B cell (primary cell): ENCODE measurements around the gene KIF21A. TPM values are rescaled to one million over a fixed set of nuclear protein-coding genes. Genes with fewer than 3 reads are reported as not detected.

Experiments used
- ATAC-seq: fragments of 200-7000 bp; cut with Tn5 transposase; one replicate; pipeline ENCODE4 v1.10.0; 2021; ENCODE audit warnings: low read depth, mild to moderate bottlenecking, moderate number of reproducible peaks, moderate library complexity
- CTCF ChIA-PET: fragments of 350-600 bp; sonication (Branson Sonifier 250); formaldehyde crosslinking; loops from one replicate; lab custom pipeline; 2021; ENCODE audit warnings: antibody characterized with exemption, inconsistent platforms; lab: Charles Lee
- POLR2A ChIA-PET: fragments of 350-600 bp; sonication (Branson Sonifier 250); formaldehyde crosslinking; loops from one replicate; lab custom pipeline; 2021; ENCODE audit warnings: antibody characterized with exemption; lab: Charles Lee
- DNase-seq: peaks from one replicate; pipeline ENCODE4 v3.0.0; 2013
- H2AFZ ChIP-seq: 2 replicates; pipeline ENCODE4 v1.6.1; 2012; ENCODE audit warnings: mild to moderate bottlenecking, low read depth, low read length; ENCODE audit not compliant: insufficient read depth, poor library complexity, severe bottlenecking
- H3K27ac ChIP-seq, 2 donors: 1 replicate in 1 of 2; 2 replicates in 1 of 2; pipeline ENCODE4 v1.5.1; 2012 to 2013; ENCODE audit warnings: low read length in 2 of 2, mild to moderate bottlenecking in 2 of 2, moderate library complexity in 1 of 2
- H3K27me3 ChIP-seq, 4 experiments: fragments of 200-600 bp in 1 of 4; sonication (generic) in 1 of 4; replicated peaks in 1 of 4; 1 replicate in 2 of 4; 2 replicates in 2 of 4; pipeline versions ENCODE4 v1.6.1 to v1.7.0; 2013 to 2016; ENCODE audit warnings: low read length in 3 of 4, mild to moderate bottlenecking in 2 of 4, mixed read lengths in 1 of 4, moderate library complexity in 1 of 4; ENCODE audit not compliant: insufficient read depth in 4 of 4, control insufficient read depth in 3 of 4; ENCODE audit errors: control extremely low read depth in 1 of 4
- H3K36me3 ChIP-seq, 2 experiments: replicated peaks in 1 of 2; 1 replicate in 1 of 2; 2 replicates in 1 of 2; pipeline versions ENCODE4 v1.6.1 to v1.7.1; 2013; ENCODE audit warnings: low read length in 1 of 2; ENCODE audit not compliant: insufficient read depth in 2 of 2, control insufficient read depth in 1 of 2; ENCODE audit errors: control extremely low read depth in 1 of 2, extremely low read depth in 1 of 2
- H3K4me1 ChIP-seq, 2 donors: fragments of 200-600 bp in 1 of 2; sonication (generic) in 1 of 2; 1 replicate in 1 of 2; 2 replicates in 1 of 2; pipeline versions ENCODE4 v1.5.1 to v1.6.1; 2013 to 2017; ENCODE audit warnings: low read length in 2 of 2; ENCODE audit not compliant: control insufficient read depth in 2 of 2, insufficient read depth in 2 of 2
- H3K4me2 ChIP-seq: replicated peaks from 2 replicates; pipeline ENCODE3; 2012; ENCODE audit warnings: mild to moderate bottlenecking, low read depth, low read length; ENCODE audit not compliant: poor library complexity, severe bottlenecking
- H3K4me3 ChIP-seq, 5 experiments: fragments of 200-600 bp in 1 of 5; sonication (generic) in 1 of 5; 1 replicate in 3 of 5; 2 replicates in 2 of 5; pipeline versions ENCODE4 v1.5.1 to v1.7.0; 2011 to 2016; ENCODE audit warnings: low read length in 4 of 5, mild to moderate bottlenecking in 4 of 5, low read depth in 2 of 5, control low read depth in 1 of 5, moderate library complexity in 1 of 5; ENCODE audit not compliant: insufficient read depth in 1 of 5; ENCODE audit errors: control extremely low read depth in 1 of 5, extremely low read depth in 1 of 5
- H3K79me2 ChIP-seq: fragments of 200-600 bp; sonication (generic); one replicate; pipeline ENCODE4 v1.6.0; 2016; ENCODE audit warnings: low read length; ENCODE audit not compliant: control insufficient read depth, insufficient read depth
- H3K9ac ChIP-seq: fragments of 200-600 bp; sonication (generic); 2 replicates; pipeline ENCODE4 v1.6.1; 2017; ENCODE audit warnings: mild to moderate bottlenecking, low read length, moderate library complexity
- H3K9me3 ChIP-seq, 3 donors: one replicate each; pipeline versions ENCODE4 v1.6.1 to v1.7.1; 2013; ENCODE audit warnings: low read length in 2 of 3; ENCODE audit not compliant: control insufficient read depth in 2 of 3, insufficient read depth in 1 of 3; ENCODE audit errors: control extremely low read depth in 1 of 3
- H4K20me1 ChIP-seq: 2 replicates; pipeline ENCODE4 v1.6.0; 2012; ENCODE audit warnings: mild to moderate bottlenecking, low read length; ENCODE audit not compliant: insufficient read depth, control insufficient read depth, poor library complexity, severe bottlenecking
- H3K27ac Mint-ChIP-seq: one replicate; pipeline ENCODE4 v1.8.0; 2021; ENCODE audit warnings: mixed read lengths
- H3K27me3 Mint-ChIP-seq: one replicate; pipeline ENCODE4 v1.8.0; 2021; ENCODE audit warnings: mixed read lengths
- H3K4me1 Mint-ChIP-seq: one replicate; pipeline ENCODE4 v1.8.0; 2021; ENCODE audit warnings: mixed read lengths
- H3K4me3 Mint-ChIP-seq: one replicate; pipeline ENCODE4 v1.8.0; 2021; ENCODE audit warnings: mixed read lengths
- H3K9me3 Mint-ChIP-seq: one replicate; pipeline ENCODE4 v1.8.0; 2022; ENCODE audit warnings: mixed read lengths; ENCODE audit not compliant: insufficient read depth
- CTCF ChIP-seq: fragments of 200-600 bp; IDR thresholded peaks from one replicate; pipeline ENCODE4 v1.8.0; 2022; ENCODE audit warnings: antibody characterized with exemption, mild to moderate bottlenecking
- EZH2 ChIP-seq: IDR thresholded peaks from 2 replicates; pipeline ENCODE4 v1.6.1; 2012; ENCODE audit warnings: borderline replicate concordance, low read depth, mild to moderate bottlenecking, moderate library complexity, low read length; ENCODE audit not compliant: insufficient read depth, poor library complexity, severe bottlenecking
- WGBS: methylation state at CpG from one replicate; pipeline ENCODE4 v1.1.5; 2013; ENCODE audit warnings: missing lambda C conversion rate; ENCODE audit not compliant: insufficient coverage; 5-methylcytosine and 5-hydroxymethylcytosine counted together
- intact Hi-C: fragments of 100-400 bp; cut with micrococcal nuclease; formaldehyde crosslinking; loops from one replicate; pipeline ENCODE4 v1.10.0; 2022
- polyA plus RNA-seq: library from polyadenylated mRNA; depleted of rRNA; stranded (reverse); fragments of >200 nt; gene quantifications from 2 replicates; pipeline ENCODE4 v1.2.3, GENCODE V29; 2012
- total RNA-seq, 2 donors: library from RNA; stranded (reverse); fragments of 120-200 nt in 1 of 2; gene quantifications; 1 replicate in 1 of 2; 2 replicates in 1 of 2; pipeline versions ENCODE4 v1.2.3 to v1.2.4, GENCODE V29; 2013 to 2022

The KIF21A gene
- total and polyA plus RNA-seq, 2 donors (not counting 1 experiment from before 2014, with no cell fraction given) = 0.33 to 2.2 TPM

GRCh38 chr12:39269492-39269891 lies 173.4 kb downstream of the KIF21A start:
- intact Hi-C loops = no loop called here
- H3K4me1 Mint-ChIP-seq = no peaks in the 10 kb centered on the region
- no peak overlapping the region for H3K4me3 Mint-ChIP-seq
- Histone ChIP-seq H3K4me2 (no peak overlapping the region), H2AFZ (no peak overlapping the region), H3K27me3 (no peaks in the 10 kb centered on the region), H3K79me2 (no peaks in the 10 kb centered on the region), H3K9ac (no peak overlapping the region), H3K36me3 (no peaks in the 10 kb centered on the region), H4K20me1 (no peaks in the 10 kb centered on the region), H3K27ac (no peak overlapping the region), H3K4me1 (no peaks in the 10 kb centered on the region), H3K4me3 (no peak overlapping the region), H3K9me3 (no peaks in the 10 kb centered on the region)
- TF ChIP-seq CTCF (no peak), EZH2 (no peak)
- H3K27ac Mint-ChIP-seq = no peak overlapping the region
- DNase-seq = no peak
- H3K9me3 Mint-ChIP-seq = no peaks in the 10 kb centered on the region
- ATAC-seq = no peak
- WGBS = 95% methylated on average over 5 of the region's 5 CpGs
- H3K27me3 Mint-ChIP-seq = peaks cover 2% of the 10 kb centered on the region
- ChIA-PET POLR2A (no interaction called here), CTCF (no interaction called here)

GRCh38 chr12:39267886-39268285 lies 175.0 kb downstream of the KIF21A start:
- Histone ChIP-seq H3K36me3 (no peaks in the 10 kb centered on the region), H3K4me2 (no peak overlapping the region), H3K79me2 (no peaks in the 10 kb centered on the region), H4K20me1 (no peaks in the 10 kb centered on the region), H2AFZ (no peak overlapping the region), H3K27ac (no peak overlapping the region), H3K9me3 (no peaks in the 10 kb centered on the region), H3K4me1 (no peaks in the 10 kb centered on the region), H3K27me3 (no peaks in the 10 kb centered on the region), H3K4me3 (no peak overlapping the region), H3K9ac (no peak overlapping the region)
- WGBS = no CpG with 5 or more reads among the region's 1 CpG
- no peak overlapping the region for H3K4me3 Mint-ChIP-seq
- H3K27ac Mint-ChIP-seq = no peak overlapping the region
- DNase-seq (no peak), ATAC-seq (no peak)
- no peaks in the 10 kb centered on the region for H3K27me3 Mint-ChIP-seq
- no peaks in the 10 kb centered on the region for H3K9me3 Mint-ChIP-seq
- ChIA-PET CTCF (no interaction called here), POLR2A (no interaction called here)
- intact Hi-C loops = no loop called here
- no peaks in the 10 kb centered on the region for H3K4me1 Mint-ChIP-seq
- no peak for TF ChIP-seq CTCF
- no peak for TF ChIP-seq EZH2
